Stimulated activated CD4-positive, alpha-beta T cell treated with anti-CD3 and anti-CD28 coated beads, Interleukin-15, amount 100 ng/mL, for 1 hour (primary cell): ENCODE results near the gene ASPG.

Experiments
- DNase-seq, 2 donors: peaks; one replicate each; pipeline ENCODE4 v3.0.0-alpha.2; 2020; ENCODE audit warnings: low read depth in 1 of 2, low spot score in 1 of 2

Gene ASPG

DNA sequence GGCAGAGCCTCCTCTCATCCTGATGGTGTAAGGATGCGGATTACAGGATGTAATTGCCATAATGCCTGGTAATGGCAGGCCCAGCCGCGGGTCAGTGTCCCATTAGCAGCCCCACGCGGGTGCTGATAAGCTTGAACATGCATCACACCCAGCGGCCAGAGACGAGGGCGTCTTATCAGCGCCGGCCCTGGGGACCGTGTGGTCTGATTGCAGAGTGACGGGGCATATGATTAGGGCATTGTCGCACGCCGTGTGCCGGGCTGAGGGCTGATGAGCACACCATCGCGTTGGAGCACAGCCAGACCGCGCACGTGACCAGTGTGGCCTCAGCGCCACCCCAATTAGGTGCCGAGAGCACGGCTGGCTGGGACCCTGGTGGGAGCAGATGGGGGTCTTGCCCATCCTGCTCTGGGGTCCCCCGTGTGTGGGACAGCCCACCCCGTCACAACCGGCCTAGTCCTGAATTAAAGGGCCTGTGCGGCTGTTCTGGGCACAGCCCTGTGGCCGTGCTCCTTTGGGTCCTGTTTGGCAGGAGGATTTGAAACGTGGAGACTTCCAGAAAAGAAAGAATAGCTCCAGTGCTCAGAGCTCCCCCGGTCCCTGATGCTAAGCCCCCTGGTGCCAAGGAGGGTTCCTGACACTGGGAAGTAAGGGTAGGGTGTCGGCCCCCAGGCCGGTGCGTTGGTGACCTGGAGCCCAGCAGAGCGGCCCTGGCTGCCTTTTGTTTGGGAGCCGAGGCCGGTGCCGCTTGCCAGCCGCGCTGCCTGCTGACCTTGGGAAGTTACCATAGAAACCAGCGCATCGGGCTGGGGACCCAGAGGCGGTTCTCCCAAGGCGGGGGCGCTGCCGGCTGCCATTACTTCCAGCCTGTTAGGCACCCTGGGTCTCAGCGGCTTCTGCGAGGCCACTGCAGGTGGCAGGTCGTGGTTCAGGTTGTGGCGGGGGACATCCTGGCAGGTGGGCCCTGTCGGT, 73.6 kb downstream of the ASPG start:
- no peak for DNase-seq

DNA sequence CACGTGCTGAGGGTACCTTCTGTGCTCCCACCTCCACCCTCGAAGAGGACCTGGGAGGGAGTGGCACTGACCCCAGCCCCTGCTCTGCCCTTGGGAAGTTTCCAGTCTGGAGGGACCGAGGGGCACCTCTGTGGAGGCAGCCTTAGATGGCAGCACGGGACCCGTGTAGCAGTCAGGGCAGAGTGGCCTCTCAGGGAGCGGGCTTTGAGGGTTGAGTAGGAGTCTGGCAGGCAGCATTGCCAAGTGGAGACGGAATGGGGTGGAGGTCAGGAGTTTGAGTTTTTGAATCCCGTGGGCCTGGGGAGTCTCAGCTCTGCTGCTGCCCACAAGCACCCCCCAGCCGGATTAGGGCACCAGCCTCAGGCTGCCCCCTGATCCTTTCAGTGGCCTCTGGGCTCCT, 74.5 kb downstream of the ASPG start:
- no peak for DNase-seq

GRCh38 chr14:104161602-104162367, 76.3 kb downstream of the ASPG start:
- DNase-seq, result no peak

DNA sequence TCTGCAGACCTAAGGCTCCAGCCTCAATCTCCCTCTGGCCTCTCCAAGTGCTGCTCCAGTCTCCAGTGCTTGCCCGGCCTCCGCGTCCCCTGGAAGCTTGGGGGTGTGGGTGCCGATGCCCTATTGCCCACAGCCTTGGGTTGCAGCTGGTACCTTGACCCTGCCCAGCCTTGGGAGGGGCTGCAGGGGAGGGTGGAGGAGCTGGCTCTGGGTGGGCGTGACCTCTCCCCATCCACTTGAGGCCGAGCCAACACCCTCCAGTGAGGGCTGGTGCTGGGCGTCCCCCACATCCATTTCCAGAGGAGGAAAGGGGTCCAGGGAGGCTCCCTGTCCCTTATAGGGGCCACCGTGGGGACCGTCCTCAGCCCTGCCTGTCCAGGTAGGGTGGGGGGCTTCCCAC, 77.0 kb downstream of the ASPG start:
- DNase-seq, result no peak

DNA sequence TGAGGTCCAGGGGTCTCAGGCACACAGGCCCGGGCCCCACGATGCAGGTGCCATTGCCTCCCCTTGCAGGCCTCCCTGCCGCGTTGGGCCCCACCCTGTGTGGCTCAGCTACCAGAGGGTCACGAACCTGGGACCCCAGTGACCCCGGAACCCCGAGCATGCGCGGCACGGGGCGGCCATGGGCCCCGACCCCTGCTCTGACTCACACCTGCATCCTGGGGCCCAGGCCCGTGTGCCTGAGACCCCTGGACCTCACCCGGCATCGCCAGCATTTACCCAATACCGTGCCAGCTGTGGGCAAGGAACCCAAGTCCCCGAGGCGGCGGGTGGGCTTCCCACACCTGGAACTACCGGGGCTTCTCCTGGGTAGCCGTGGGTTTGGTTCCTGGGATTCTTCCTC, 78.0 kb downstream of the ASPG start:
- no peak for DNase-seq

- DNase-seq, result no peak
Measured at GRCh38 chr14:104164041-104164440, 78.5 kb downstream of the ASPG start.

DNA sequence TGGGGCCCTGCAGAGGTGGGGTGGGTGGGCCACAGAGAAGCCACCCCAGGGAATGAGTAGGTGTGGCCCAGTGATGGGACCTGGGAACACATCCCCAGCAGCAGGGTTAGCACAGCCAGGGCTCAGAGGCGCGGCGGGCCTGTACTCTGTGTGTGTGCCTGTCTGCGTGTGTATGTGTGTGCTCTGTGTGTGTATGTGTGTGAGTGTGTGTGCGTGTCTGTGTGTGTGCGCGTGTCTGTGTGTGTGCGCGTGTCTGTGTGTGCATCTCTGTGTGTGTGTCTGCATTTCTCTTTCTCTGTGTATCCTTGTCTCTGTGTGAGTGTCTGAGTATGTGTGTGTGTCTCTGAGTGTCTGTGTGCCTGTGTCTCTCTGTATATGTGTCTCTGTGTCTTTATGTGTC, 79.0 kb downstream of the ASPG start:
- DNase-seq, result no peak
